RWPE2 (cell line): ENCODE data around the gene JDP2.
A peak's percentile ranks its signal among the peaks of the same experiment; 100 is the strongest.

Source experiments
- ATAC-seq: fragments of 200-7000 bp; cut with Tn5 transposase; 3 replicates; pipeline ENCODE4 v1.9.1; 2021; ENCODE audit warnings: low read depth
- DNase-seq: peaks from one replicate; pipeline ENCODE4 v3.0.0-alpha.2; 2020; ENCODE audit warnings: low spot score
- H3K27ac ChIP-seq: fragments of 450-650 bp; 2 replicates; pipeline ENCODE4 v1.5.1; 2017; ENCODE audit warnings: mild to moderate bottlenecking; ENCODE audit not compliant: poor library complexity, severe bottlenecking
- H3K27me3 ChIP-seq: fragments of 250-450 bp; sonication (Bioruptor Pico); 2 replicates; pipeline ENCODE4 v1.5.1; 2021; ENCODE audit warnings: mild to moderate bottlenecking, moderate library complexity; ENCODE audit not compliant: insufficient read depth, poor library complexity, severe bottlenecking
- H3K36me3 ChIP-seq: fragments of 250-450 bp; sonication (Bioruptor Pico); 2 replicates; pipeline ENCODE4 v1.5.1; 2020; ENCODE audit warnings: low read depth, mild to moderate bottlenecking, moderate library complexity
- H3K4me1 ChIP-seq: fragments of 250-450 bp; sonication (Bioruptor Pico); 2 replicates; pipeline ENCODE4 v1.5.1; 2021; ENCODE audit warnings: mild to moderate bottlenecking, moderate library complexity; ENCODE audit not compliant: insufficient read depth, poor library complexity, severe bottlenecking
- H3K4me3 ChIP-seq: fragments of 250-450 bp; sonication (Bioruptor Pico); 2 replicates; pipeline ENCODE4 v1.5.1; 2021; ENCODE audit warnings: mild to moderate bottlenecking, moderate library complexity; ENCODE audit not compliant: severe bottlenecking
- H3K9me3 ChIP-seq: fragments of 250-450 bp; sonication (Bioruptor Pico); 2 replicates; pipeline ENCODE4 v1.5.1; 2021; ENCODE audit warnings: mild to moderate bottlenecking, moderate library complexity; ENCODE audit not compliant: severe bottlenecking
- TF ChIP-seq, protein P1 (sequence below): fragments of 450-650 bp; IDR thresholded peaks from one replicate; pipeline ENCODE4 v1.5.1; 2017; ENCODE audit warnings: mild to moderate bottlenecking, moderate library complexity; ENCODE audit not compliant: poor library complexity, severe bottlenecking

Gene JDP2

GRCh38 chr14:75391953-75392352 lies 35.9 kb upstream of the JDP2 start:
- Histone ChIP-seq H3K4me3 (no peak overlapping the region), H3K9me3 (no peaks in the 10 kb centered on the region), H3K27ac (no peak overlapping the region), H3K27me3 (peaks cover 13% of the 10 kb centered on the region), H3K4me1 (peaks cover 5% of the 10 kb centered on the region), H3K36me3 (no peaks in the 10 kb centered on the region)
- TF ChIP-seq, protein P1, sequence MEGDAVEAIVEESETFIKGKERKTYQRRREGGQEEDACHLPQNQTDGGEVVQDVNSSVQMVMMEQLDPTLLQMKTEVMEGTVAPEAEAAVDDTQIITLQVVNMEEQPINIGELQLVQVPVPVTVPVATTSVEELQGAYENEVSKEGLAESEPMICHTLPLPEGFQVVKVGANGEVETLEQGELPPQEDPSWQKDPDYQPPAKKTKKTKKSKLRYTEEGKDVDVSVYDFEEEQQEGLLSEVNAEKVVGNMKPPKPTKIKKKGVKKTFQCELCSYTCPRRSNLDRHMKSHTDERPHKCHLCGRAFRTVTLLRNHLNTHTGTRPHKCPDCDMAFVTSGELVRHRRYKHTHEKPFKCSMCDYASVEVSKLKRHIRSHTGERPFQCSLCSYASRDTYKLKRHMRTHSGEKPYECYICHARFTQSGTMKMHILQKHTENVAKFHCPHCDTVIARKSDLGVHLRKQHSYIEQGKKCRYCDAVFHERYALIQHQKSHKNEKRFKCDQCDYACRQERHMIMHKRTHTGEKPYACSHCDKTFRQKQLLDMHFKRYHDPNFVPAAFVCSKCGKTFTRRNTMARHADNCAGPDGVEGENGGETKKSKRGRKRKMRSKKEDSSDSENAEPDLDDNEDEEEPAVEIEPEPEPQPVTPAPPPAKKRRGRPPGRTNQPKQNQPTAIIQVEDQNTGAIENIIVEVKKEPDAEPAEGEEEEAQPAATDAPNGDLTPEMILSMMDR = no peak
- ATAC-seq = no peak
- no peak for DNase-seq

GRCh38 chr14:75392686-75393641 lies 34.9 kb upstream of the JDP2 start:
- peaks cover 5% of the 10 kb centered on the region for H3K4me1 ChIP-seq
- DNase-seq = no peak
- H3K9me3 ChIP-seq = no peaks in the 10 kb centered on the region
- no peak overlapping the region for H3K4me3 ChIP-seq
- no peak overlapping the region for H3K27ac ChIP-seq
- TF ChIP-seq, protein P1 = no peak
- H3K27me3 ChIP-seq = peaks cover 7% of the 10 kb centered on the region
- no peaks in the 10 kb centered on the region for H3K36me3 ChIP-seq
- ATAC-seq = peak; percentile 24; the same call in 1 of the 3 replicates

GRCh38 chr14:75393794-75394193 lies 34.0 kb upstream of the JDP2 start:
- Histone ChIP-seq H3K4me1 (peaks cover 5% of the 10 kb centered on the region), H3K27me3 (peaks cover 3% of the 10 kb centered on the region), H3K27ac (no peak overlapping the region), H3K9me3 (no peaks in the 10 kb centered on the region), H3K4me3 (no peak overlapping the region), H3K36me3 (no peaks in the 10 kb centered on the region)
- TF ChIP-seq, protein P1 = no peak
- ATAC-seq (no peak), DNase-seq (no peak)

DNA sequence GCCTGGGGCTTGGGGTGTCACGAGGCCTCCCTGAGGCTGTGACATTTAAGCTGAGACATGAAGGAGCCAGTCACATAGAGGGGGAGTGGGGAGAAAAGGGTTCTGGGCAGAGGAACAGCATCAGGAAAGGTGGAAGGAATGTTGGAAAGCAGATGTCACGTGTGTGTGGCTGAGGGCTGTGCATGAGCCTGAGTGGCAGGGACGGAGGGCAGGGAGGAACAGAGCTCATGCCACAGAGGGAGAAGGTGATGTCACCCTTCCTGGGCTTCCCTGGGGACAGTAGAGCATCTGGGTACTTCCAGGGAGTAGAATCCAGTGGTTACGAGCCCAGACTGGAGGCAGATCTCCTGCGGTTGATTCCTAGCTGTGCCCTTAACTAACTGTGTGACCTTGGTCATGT lies 32.0 kb upstream of the JDP2 start:
- H3K9me3 ChIP-seq = no peaks in the 10 kb centered on the region
- H3K36me3 ChIP-seq = no peaks in the 10 kb centered on the region
- H3K4me3 ChIP-seq = no peak overlapping the region
- ATAC-seq (no peak), DNase-seq (no peak)
- H3K27ac ChIP-seq = no peak overlapping the region
- H3K4me1 ChIP-seq = peaks cover 12% of the 10 kb centered on the region
- no peaks in the 10 kb centered on the region for H3K27me3 ChIP-seq
- TF ChIP-seq, protein P1 = no peak

- H3K27ac ChIP-seq = no peak overlapping the region
- ATAC-seq (no peak), DNase-seq (no peak)
- TF ChIP-seq, protein P1 = no peak
- no peak overlapping the region for H3K4me3 ChIP-seq
- no peaks in the 10 kb centered on the region for H3K27me3 ChIP-seq
- H3K4me1 ChIP-seq = peaks cover 16% of the 10 kb centered on the region
- H3K36me3 ChIP-seq = no peaks in the 10 kb centered on the region
- no peaks in the 10 kb centered on the region for H3K9me3 ChIP-seq
Observed at GRCh38 chr14:75399321-75399720, 28.5 kb upstream of the JDP2 start.
